A549 treated with AZD2906 at 1 μM for 4 hours (cell line): ENCODE results near the gene RBM7. TPM values are rescaled to one million over a fixed set of nuclear protein-coding genes. Genes with fewer than 3 reads are reported as not detected.

Source experiments
- total RNA-seq: library from RNA; stranded (reverse); fragments of 200-300 nt; extraction: Qiagen RNA extraction; gene quantifications from 5 replicates; pipeline ENCODE4 v1.2.3, GENCODE V29; 2022

The RBM7 gene
- total RNA-seq = 21.0 to 31.4 TPM (median 23.8 TPM) in 5 replicates

GRCh38 chr11:114400216-114400914, at the start of gene RBM7, which contains the start of gene C11orf71:
TSS of gene RBM7 (plus strand) at chr11:114400666. CDS start at chr11:114400672, 6 bp downstream.
TSS of gene C11orf71 (minus strand) at chr11:114400511. CDS start at chr11:114400331, 180 bp downstream.

GRCh38 chr11:114439229-114440120, 39.0 kb downstream of the RBM7 start, which contains the start of gene REXO2:
TSS of gene REXO2 (plus strand) at chr11:114439467. CDS start at chr11:114439529, 62 bp downstream.

Other genes with a start within 250 kb of the RBM7 start
- gene NNMT, start 104.3 kb upstream of the RBM7 start, total RNA-seq = 296 to 388 TPM (median 380 TPM) in 5 replicates
- gene C11orf71, start 155 bp upstream of the RBM7 start, total RNA-seq = 3.6 to 4.9 TPM (median 4.1 TPM) in 5 replicates
- gene REXO2, start 38.8 kb downstream of the RBM7 start, total RNA-seq = 99.7 to 108 TPM (median 100 TPM) in 5 replicates
- gene NXPE1, start 159.2 kb downstream of the RBM7 start, total RNA-seq = not detected in 5 replicates
- gene NXPE4, start 195.1 kb downstream of the RBM7 start, total RNA-seq = not detected in 5 replicates